ENCODE measurements around the gene ACOT2. TPM values are rescaled to one million over a fixed set of nuclear protein-coding genes. Genes with fewer than 3 reads are reported as not detected.

The ACOT2 gene
- total and polyA plus RNA-seq, 2 donors (not counting 1 experiment from before 2014, with no cell fraction given), result 8.3 to 17.7 TPM

- H3K27ac Mint-ChIP-seq, result no peak overlapping the region
- no peaks in the 10 kb centered on the region for H3K27me3 ChIP-seq (replicated peaks in 1 of 4; ENCODE audit: control extremely low read depth in 1 of 4, control insufficient read depth in 3 of 4, insufficient read depth in 4 of 4, low read length in 3 of 4)
- 95% methylated on average over 10 of the region's 10 CpGs for WGBS (ENCODE audit: insufficient coverage)
- H3K4me1 Mint-ChIP-seq, result no peaks in the 10 kb centered on the region
- no peaks in the 10 kb centered on the region for H3K79me2 ChIP-seq (ENCODE audit: control insufficient read depth, insufficient read depth, low read length)
- ATAC-seq (ENCODE audit: low read depth) (no peak), DNase-seq (no peak)
- no peaks in the 10 kb centered on the region for H3K9me3 Mint-ChIP-seq (ENCODE audit: insufficient read depth)
- no peak for TF ChIP-seq CTCF (IDR thresholded peaks at IDR 0.05)
- TF ChIP-seq EZH2 (IDR thresholded peaks at IDR 0.05; ENCODE audit: borderline replicate concordance, insufficient read depth, low read depth, low read length, poor library complexity, severe bottlenecking), result no peak
- H3K4me3 Mint-ChIP-seq, result no peak overlapping the region
- no peaks in the 10 kb centered on the region for H4K20me1 ChIP-seq (ENCODE audit: control insufficient read depth, insufficient read depth, low read length, poor library complexity, severe bottlenecking)
- no peak overlapping the region for H3K9ac ChIP-seq (ENCODE audit: low read length)
- no peak overlapping the region for H3K4me3 ChIP-seq (ENCODE audit: control extremely low read depth in 1 of 5, extremely low read depth in 1 of 5, insufficient read depth in 1 of 5, low read depth in 2 of 5, low read length in 4 of 5)
- intact Hi-C loops (cut with micrococcal nuclease), result no loop called here
- H3K4me2 ChIP-seq (replicated peaks; ENCODE audit: low read depth, low read length, poor library complexity, severe bottlenecking), result no peak overlapping the region
- H3K36me3 ChIP-seq (replicated peaks in 1 of 2; ENCODE audit: control extremely low read depth in 1 of 2, control insufficient read depth in 1 of 2, extremely low read depth in 1 of 2, insufficient read depth in 2 of 2, low read length in 1 of 2), result no peaks in the 10 kb centered on the region
- ChIA-PET CTCF (no interaction called here), POLR2A (no interaction called here)
- H3K9me3 ChIP-seq (ENCODE audit: control extremely low read depth in 1 of 3, control insufficient read depth in 2 of 3, insufficient read depth in 1 of 3, low read length in 2 of 3), result no peaks in the 10 kb centered on the region
- H3K27ac ChIP-seq (ENCODE audit: low read length in 2 of 2), result no peak overlapping the region
- no peaks in the 10 kb centered on the region for H3K4me1 ChIP-seq (ENCODE audit: control insufficient read depth in 2 of 2, insufficient read depth in 2 of 2, low read length in 2 of 2)
- H3K27me3 Mint-ChIP-seq, result peaks cover 3% of the 10 kb centered on the region
- no peak overlapping the region for H2AFZ ChIP-seq (ENCODE audit: insufficient read depth, low read depth, low read length, poor library complexity, severe bottlenecking)
These were observed 51.3 kb downstream of the ACOT2 start for GRCh38 chr14:73620268-73620667.

GRCh38 chr14:73623504-73624054 is 54.6 kb downstream of the ACOT2 start:
- Histone ChIP-seq H3K4me3 (ENCODE audit: control extremely low read depth in 1 of 5, extremely low read depth in 1 of 5, insufficient read depth in 1 of 5, low read depth in 2 of 5, low read length in 4 of 5) (no peak overlapping the region), H3K4me1 (ENCODE audit: control insufficient read depth in 2 of 2, insufficient read depth in 2 of 2, low read length in 2 of 2) (no peaks in the 10 kb centered on the region), H3K27me3 (replicated peaks in 1 of 4; ENCODE audit: control extremely low read depth in 1 of 4, control insufficient read depth in 3 of 4, insufficient read depth in 4 of 4, low read length in 3 of 4) (no peaks in the 10 kb centered on the region), H2AFZ (ENCODE audit: insufficient read depth, low read depth, low read length, poor library complexity, severe bottlenecking) (no peak overlapping the region), H3K79me2 (ENCODE audit: control insufficient read depth, insufficient read depth, low read length) (no peaks in the 10 kb centered on the region), H3K4me2 (replicated peaks; ENCODE audit: low read depth, low read length, poor library complexity, severe bottlenecking) (no peak overlapping the region), H3K27ac (ENCODE audit: low read length in 2 of 2) (no peak overlapping the region), H3K36me3 (replicated peaks in 1 of 2; ENCODE audit: control extremely low read depth in 1 of 2, control insufficient read depth in 1 of 2, extremely low read depth in 1 of 2, insufficient read depth in 2 of 2, low read length in 1 of 2) (no peaks in the 10 kb centered on the region), H4K20me1 (ENCODE audit: control insufficient read depth, insufficient read depth, low read length, poor library complexity, severe bottlenecking) (no peaks in the 10 kb centered on the region), H3K9ac (ENCODE audit: low read length) (no peak overlapping the region), H3K9me3 (ENCODE audit: control extremely low read depth in 1 of 3, control insufficient read depth in 2 of 3, insufficient read depth in 1 of 3, low read length in 2 of 3) (no peaks in the 10 kb centered on the region)
- no peaks in the 10 kb centered on the region for H3K4me1 Mint-ChIP-seq
- ATAC-seq (ENCODE audit: low read depth), result no peak
- ChIA-PET POLR2A (no interaction called here), CTCF (no interaction called here)
- 91% methylated on average over 4 of the region's 4 CpGs for WGBS (ENCODE audit: insufficient coverage)
- no peak overlapping the region for H3K4me3 Mint-ChIP-seq
- no peak for DNase-seq
- intact Hi-C loops (cut with micrococcal nuclease), result no loop called here
- H3K27me3 Mint-ChIP-seq, result peaks cover 9% of the 10 kb centered on the region
- TF ChIP-seq CTCF (IDR thresholded peaks at IDR 0.05), result no peak
- TF ChIP-seq EZH2 (IDR thresholded peaks at IDR 0.05; ENCODE audit: borderline replicate concordance, insufficient read depth, low read depth, low read length, poor library complexity, severe bottlenecking), result no peak
- H3K9me3 Mint-ChIP-seq (ENCODE audit: insufficient read depth), result no peaks in the 10 kb centered on the region
- no peak overlapping the region for H3K27ac Mint-ChIP-seq

Other genes starting within 250 kb of the ACOT2 start
- gene NUMB, start 110.7 kb upstream of the ACOT2 start, total RNA-seq, result 102 and 108 TPM in 2 replicates
- gene NUMB, start 110.7 kb upstream of the ACOT2 start, polyA plus RNA-seq, result 63.4 and 64.9 TPM in 2 replicates
- gene RIOX1, start 78.3 kb upstream of the ACOT2 start, total RNA-seq, result 22.6 and 26.2 TPM in 2 replicates
- 5.7 and 8.9 TPM in 2 replicates for gene RIOX1, start 78.3 kb upstream of the ACOT2 start, polyA plus RNA-seq
- 2.1 and 2.9 TPM in 2 replicates for gene ACOT1, start 32.1 kb upstream of the ACOT2 start, total RNA-seq
- 1.6 and 2.6 TPM in 2 replicates for gene ACOT1, start 32.1 kb upstream of the ACOT2 start, polyA plus RNA-seq
- not detected in 2 replicates for gene HEATR4, start 10.3 kb upstream of the ACOT2 start, total RNA-seq
- not detected in 2 replicates for gene HEATR4, start 10.3 kb upstream of the ACOT2 start, polyA plus RNA-seq
- gene ACOT4, start 22.7 kb downstream of the ACOT2 start, total RNA-seq, result 0.42 and 0.83 TPM in 2 replicates
- gene ACOT4, start 22.7 kb downstream of the ACOT2 start, polyA plus RNA-seq, result 0.12 and 0.19 TPM in 2 replicates
- not detected in 2 replicates for gene ACOT6, start 43.3 kb downstream of the ACOT2 start, total RNA-seq
- gene ACOT6, start 43.3 kb downstream of the ACOT2 start, polyA plus RNA-seq, result not detected in 2 replicates
- gene DNAL1, start 75.8 kb downstream of the ACOT2 start, total RNA-seq, result 6.3 and 10.7 TPM in 2 replicates
- 2.0 and 2.5 TPM in 2 replicates for gene DNAL1, start 75.8 kb downstream of the ACOT2 start, polyA plus RNA-seq
- 29.6 and 31.6 TPM in 2 replicates for gene PNMA1, start 145.2 kb downstream of the ACOT2 start, total RNA-seq
- 9.5 and 11.3 TPM in 2 replicates for gene PNMA1, start 145.2 kb downstream of the ACOT2 start, polyA plus RNA-seq